Neuron (in vitro differentiated cells): ENCODE measurements around the gene CFAP20DC.
"Not testable (repeated sequence)": the region's sequence is repeated elsewhere in the genome, so short reads cannot be mapped to it uniquely, and the experiment has no call there.

Experiments
- H2AFZ ChIP-seq: one replicate; pipeline ENCODE4 v1.6.1; 2013; ENCODE audit warnings: low read depth, mild to moderate bottlenecking, inconsistent platforms, low read length, moderate library complexity
- H3K27me3 ChIP-seq: one replicate; pipeline ENCODE4 v1.6.1; 2013; ENCODE audit warnings: low read length; ENCODE audit not compliant: insufficient read depth
- H3K36me3 ChIP-seq: one replicate; pipeline ENCODE4 v1.6.1; 2013; ENCODE audit warnings: low read length; ENCODE audit not compliant: insufficient read depth
- H3K4me1 ChIP-seq: one replicate; pipeline ENCODE4 v1.6.1; 2013; ENCODE audit warnings: low read length; ENCODE audit not compliant: insufficient read depth
- H3K4me3 ChIP-seq: 2 replicates; pipeline ENCODE4 v1.5.1; 2013; ENCODE audit warnings: mild to moderate bottlenecking, low read length, moderate library complexity
- H3K9me3 ChIP-seq: one replicate; pipeline ENCODE4 v1.6.1; 2013; ENCODE audit warnings: low read length

CFAP20DC gene

GRCh38 chr3:58720526-58720925 is 329.3 kb downstream of the CFAP20DC start:
- Histone ChIP-seq H3K4me3 (no peak overlapping the region), H3K36me3 (no peaks in the 10 kb centered on the region), H3K27me3 (no peaks in the 10 kb centered on the region), H3K9me3 (no peaks in the 10 kb centered on the region), H3K4me1 (no peaks in the 10 kb centered on the region), H2AFZ (no peak overlapping the region)

- Histone ChIP-seq H3K4me1 (no peaks in the 10 kb centered on the region), H3K36me3 (no peaks in the 10 kb centered on the region), H3K27me3 (no peaks in the 10 kb centered on the region)
Observed at GRCh38 chr3:58719684-58720083, 330.1 kb downstream of the CFAP20DC start.

DNA sequence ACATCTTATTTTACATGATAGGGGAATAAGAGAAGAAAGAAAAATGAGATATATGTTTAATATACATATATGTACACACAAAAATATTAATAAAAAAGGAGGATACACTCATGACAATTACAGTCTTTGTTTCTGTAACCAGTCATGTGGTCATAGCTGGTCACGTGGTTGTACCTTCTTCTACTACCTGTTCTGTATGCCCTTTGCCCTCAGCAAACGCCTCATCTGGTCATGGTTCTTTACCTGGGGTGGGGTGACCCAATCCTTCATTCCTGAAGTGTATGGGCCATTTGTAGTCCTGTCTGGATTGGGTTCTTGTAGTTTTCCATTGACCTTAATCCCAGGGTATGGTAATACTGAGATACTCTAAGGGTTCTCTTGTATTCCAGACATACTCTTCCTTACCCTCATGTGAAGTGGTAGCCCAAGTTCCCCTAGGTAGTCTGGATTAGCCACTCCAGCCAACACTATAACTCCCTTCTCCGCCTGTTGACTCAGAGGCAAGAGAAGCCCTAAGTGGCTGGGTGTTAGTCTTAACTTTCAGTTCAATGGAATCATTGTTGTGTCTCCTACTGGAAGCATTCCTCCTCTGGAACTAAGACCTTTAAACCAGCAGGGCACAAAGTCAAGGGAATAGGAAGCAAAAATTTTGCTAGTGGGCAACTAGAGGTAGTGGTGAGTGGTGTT is 336.0 kb downstream of the CFAP20DC start:
- Histone ChIP-seq H3K27me3 (no peaks in the 10 kb centered on the region), H3K9me3 (no peaks in the 10 kb centered on the region), H3K4me1 (no peaks in the 10 kb centered on the region), H3K36me3 (no peaks in the 10 kb centered on the region), H3K4me3 (no peak overlapping the region), H2AFZ (no peak overlapping the region)

More at GRCh38 chr3:58719684-58720083, 330.1 kb downstream of the CFAP20DC start:
- Histone ChIP-seq H3K4me3 (no peak overlapping the region), H2AFZ (no peak overlapping the region), H3K9me3 (no peaks in the 10 kb centered on the region)

DNA sequence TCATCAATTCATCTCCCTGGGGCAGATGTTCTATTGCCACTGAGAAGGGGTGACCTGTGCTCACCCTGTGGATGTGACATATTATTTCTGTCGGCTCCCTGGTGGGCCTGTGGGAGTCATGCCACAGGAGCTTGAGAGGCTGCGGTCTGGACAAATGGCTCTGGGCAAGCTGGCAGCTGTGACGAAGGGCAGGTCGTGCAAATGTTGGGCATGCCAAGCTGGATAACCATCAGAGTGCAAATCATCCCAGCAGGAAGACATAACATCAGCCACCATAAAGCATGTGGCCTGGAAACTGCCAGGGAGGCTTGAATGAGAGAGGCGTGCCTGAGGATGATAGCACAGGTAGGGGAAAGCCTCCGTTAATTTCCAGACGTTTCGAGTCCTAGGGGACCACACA is 338.0 kb downstream of the CFAP20DC start:
- no peak overlapping the region for H2AFZ ChIP-seq
- H3K27me3 ChIP-seq: no peaks in the 10 kb centered on the region
- H3K4me1 ChIP-seq: no peaks in the 10 kb centered on the region

GRCh38 chr3:58708983-58709382 is 340.8 kb downstream of the CFAP20DC start:
- not testable (repeated sequence) for H3K36me3 ChIP-seq, H3K9me3 ChIP-seq, H3K4me1 ChIP-seq, H2AFZ ChIP-seq, H3K4me3 ChIP-seq, H3K27me3 ChIP-seq

More for the DNA sequence above, 338.0 kb downstream of the CFAP20DC start:
- Histone ChIP-seq H3K9me3 (no peaks in the 10 kb centered on the region), H3K36me3 (no peaks in the 10 kb centered on the region), H3K4me3 (no peak overlapping the region)

DNA sequence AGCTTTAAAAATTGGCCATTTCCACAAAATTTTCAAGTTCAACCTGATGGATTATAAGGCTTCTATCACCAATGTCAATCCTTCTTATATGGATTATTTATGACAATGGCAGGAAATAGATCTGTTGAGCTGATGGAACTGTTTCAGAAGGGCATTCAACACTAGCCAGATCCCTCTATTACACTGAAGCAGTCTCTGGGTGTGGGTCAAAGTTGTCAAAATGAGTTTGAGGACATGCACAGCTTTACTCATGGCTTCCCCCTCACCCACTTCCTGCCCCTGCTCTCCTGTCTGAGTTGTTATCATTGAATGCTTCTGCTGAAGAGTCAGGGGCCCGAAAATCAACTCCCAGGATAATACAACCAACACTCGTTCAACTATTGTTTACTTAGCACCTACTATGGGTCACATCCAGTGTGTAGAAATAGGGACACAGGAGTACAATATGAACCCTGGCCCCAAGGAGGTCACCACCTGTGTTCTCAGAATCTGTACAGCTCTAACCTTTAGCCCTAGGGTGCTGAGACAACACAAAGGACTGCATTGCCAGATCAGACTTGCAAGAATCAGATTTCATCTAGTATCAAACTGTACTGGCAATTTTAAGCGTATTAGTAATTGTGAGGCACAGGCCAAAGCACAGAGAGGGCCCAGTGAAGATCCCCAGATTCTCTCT is 341.6 kb downstream of the CFAP20DC start:
- no peaks in the 10 kb centered on the region for H3K9me3 ChIP-seq
- H3K4me3 ChIP-seq: no peak overlapping the region
- no peak overlapping the region for H2AFZ ChIP-seq
- H3K27me3 ChIP-seq: no peaks in the 10 kb centered on the region
- no peaks in the 10 kb centered on the region for H3K36me3 ChIP-seq
- H3K4me1 ChIP-seq: peaks cover 2% of the 10 kb centered on the region

DNA sequence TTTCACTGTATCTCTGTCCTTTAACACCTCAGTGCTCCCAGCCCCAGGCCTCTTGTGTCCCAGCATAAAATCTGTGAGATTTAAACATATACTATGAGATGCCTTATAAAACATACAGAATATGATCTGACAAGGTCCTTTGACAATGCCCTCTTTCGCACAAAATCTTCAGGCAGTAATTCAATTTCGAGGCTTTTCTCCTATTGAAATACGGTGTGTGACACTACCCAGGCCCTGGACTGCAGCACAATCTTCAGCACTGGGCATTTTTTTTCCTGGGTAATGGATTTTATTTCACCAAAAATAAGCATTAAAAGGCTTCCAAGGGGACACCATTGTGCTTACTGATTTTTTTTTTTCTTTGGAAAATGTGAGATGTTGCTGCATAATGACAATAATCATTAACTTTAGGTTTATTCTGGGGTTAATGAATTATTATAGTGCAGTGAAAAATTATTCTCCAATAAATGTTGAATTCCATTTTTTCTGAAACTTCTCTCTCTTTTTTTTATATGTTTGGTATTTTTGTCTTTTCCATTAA is 342.4 kb downstream of the CFAP20DC start:
- Histone ChIP-seq H3K4me3 (no peak overlapping the region), H3K9me3 (no peaks in the 10 kb centered on the region), H2AFZ (no peak overlapping the region), H3K4me1 (peaks cover 2% of the 10 kb centered on the region), H3K27me3 (no peaks in the 10 kb centered on the region), H3K36me3 (no peaks in the 10 kb centered on the region)

DNA sequence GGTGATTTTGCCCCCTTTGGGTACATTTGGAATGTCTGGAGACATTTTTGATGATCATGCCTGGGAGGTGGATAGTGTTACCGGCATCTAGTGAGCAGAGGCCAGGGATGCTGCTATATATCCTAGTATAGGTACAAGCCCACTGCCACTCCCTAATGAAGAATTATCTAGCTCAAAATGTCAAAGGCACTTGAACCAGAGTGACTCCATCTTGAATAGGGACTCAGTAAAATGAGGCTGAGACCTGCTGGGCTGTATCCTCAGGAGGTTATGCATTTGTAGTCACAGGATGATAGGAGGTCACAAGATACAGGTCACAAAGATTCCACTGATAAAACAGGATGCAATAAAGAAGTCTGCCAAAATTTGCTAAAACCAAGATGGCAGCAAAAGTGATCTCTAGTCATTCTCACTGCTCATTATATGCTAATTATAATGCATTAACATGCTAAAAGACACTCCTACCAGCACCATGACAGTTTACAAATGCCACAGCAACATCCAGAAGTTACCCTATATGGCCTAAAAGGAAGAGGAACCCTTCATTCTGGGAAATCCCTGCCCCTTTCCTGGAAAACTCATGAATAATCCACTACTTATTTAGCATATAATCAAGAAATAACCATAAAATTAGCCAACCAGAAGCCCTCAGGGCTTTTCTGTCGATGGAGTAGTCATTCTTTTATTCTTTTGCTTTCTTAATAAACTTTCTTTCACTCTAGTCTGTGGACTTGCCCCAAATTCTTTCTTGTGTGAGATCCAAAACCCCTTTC is 343.2 kb downstream of the CFAP20DC start:
- Histone ChIP-seq H3K4me3 (no peak overlapping the region), H3K27me3 (no peaks in the 10 kb centered on the region), H3K4me1 (peaks cover 2% of the 10 kb centered on the region), H2AFZ (no peak overlapping the region), H3K9me3 (no peaks in the 10 kb centered on the region), H3K36me3 (no peaks in the 10 kb centered on the region)

DNA sequence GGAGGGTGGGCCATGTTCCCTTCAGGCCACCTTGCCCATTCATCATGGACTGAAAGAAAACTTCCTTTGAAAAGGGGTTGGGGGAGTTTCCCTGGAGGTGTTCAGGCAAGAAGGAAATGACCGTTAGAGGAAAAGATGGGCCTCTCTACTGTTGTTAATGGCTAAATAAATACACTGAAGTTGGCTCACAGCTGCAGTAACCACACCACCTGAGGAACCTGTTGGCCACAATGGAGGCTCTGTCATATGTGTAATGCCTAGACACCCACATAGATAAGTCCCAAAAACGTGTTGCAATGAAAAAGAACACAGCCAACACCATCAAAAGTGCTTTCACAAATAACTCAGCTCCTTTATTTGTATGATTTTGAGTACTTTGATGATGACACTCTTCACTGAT is 345.1 kb downstream of the CFAP20DC start:
- Histone ChIP-seq H3K36me3 (no peaks in the 10 kb centered on the region), H3K4me1 (peaks cover 2% of the 10 kb centered on the region), H3K27me3 (no peaks in the 10 kb centered on the region), H3K4me3 (no peak overlapping the region), H3K9me3 (no peaks in the 10 kb centered on the region), H2AFZ (no peak overlapping the region)

DNA sequence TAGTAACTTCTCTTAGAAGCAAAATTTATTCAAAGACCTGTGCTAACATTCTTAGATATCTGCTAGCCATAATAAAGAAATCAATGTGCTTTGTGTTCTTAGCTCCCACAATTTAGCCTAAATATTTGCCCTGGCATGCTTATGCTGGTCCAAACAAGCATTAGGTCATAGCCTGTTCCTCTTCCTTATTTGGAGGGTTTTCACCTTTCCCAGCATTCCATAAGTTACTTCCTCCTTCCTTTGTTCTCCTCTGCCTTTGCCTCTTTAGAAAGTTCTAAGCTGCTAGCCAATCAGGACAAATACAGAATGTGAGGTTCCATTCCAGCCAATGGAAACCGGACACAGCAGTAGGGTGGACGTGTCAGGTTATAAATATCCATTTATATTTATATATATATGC is 345.5 kb downstream of the CFAP20DC start:
- H3K9me3 ChIP-seq, H3K27me3 ChIP-seq, H2AFZ ChIP-seq, H3K36me3 ChIP-seq, H3K4me3 ChIP-seq, H3K4me1 ChIP-seq: not testable (repeated sequence)

DNA sequence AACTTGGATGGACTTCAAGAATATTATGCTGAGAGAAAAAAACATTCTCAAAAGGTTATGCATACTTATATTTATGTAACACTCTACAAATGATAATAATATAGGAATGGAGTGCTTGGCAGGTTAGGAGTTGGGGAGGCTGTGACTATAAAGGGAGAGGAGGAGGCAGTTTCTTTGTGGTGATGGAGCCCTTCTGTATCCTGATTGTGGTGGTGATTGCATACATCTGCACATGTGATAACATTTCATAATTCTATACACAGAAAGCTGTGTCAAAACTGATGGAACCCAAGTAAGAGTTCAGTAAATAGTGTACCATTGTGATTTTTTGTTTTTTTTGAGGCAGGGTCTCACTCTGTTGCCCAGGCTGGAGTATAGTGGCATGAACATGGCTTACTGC is 351.6 kb downstream of the CFAP20DC start:
- H3K36me3 ChIP-seq: no peaks in the 10 kb centered on the region
- no peak overlapping the region for H2AFZ ChIP-seq
- H3K27me3 ChIP-seq: no peaks in the 10 kb centered on the region
- H3K4me3 ChIP-seq: no peak overlapping the region
- no peaks in the 10 kb centered on the region for H3K4me1 ChIP-seq
- no peaks in the 10 kb centered on the region for H3K9me3 ChIP-seq

DNA sequence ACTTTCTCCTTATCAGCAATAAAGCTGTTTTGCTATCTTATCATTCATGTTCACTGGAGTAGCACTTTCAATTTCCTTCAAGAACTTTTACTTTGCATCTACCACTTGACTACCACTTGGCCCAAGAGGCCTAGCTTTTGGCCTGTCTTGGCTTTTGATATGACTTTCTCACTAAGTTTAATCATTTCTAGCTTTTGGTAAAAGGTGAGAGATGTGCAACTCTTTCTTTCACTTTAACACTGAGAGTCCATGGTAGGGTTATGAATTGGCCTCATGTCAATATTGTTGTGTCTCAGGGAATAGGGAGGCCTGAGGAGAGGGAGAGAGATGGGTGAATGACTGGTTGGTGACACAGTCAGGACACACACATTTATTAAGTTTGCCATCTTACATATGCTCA is 352.3 kb downstream of the CFAP20DC start:
- H2AFZ ChIP-seq: no peak overlapping the region
- no peaks in the 10 kb centered on the region for H3K27me3 ChIP-seq
- H3K36me3 ChIP-seq: no peaks in the 10 kb centered on the region
- H3K4me3 ChIP-seq: no peak overlapping the region
- H3K9me3 ChIP-seq: no peaks in the 10 kb centered on the region
- H3K4me1 ChIP-seq: no peaks in the 10 kb centered on the region

DNA sequence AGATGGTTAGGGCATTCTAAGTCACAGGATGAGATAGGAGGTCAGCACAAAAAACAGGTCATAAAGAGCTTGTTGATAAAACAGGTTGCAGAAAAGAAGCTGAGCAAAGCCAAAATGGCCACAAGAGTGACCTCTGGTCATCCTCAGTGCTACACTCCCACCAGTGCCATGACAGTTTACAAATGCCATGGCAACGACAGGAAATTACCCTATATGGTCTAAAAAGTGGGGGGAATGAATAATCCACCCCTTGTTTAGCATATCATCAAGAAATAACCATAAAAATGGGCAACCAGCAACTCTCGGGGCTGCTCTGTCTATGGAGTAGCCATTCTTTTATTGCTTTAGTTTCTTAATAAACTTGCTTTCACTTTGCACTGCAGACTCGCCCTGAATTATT is 353.0 kb downstream of the CFAP20DC start:
- not testable (repeated sequence) for H2AFZ ChIP-seq, H3K36me3 ChIP-seq, H3K9me3 ChIP-seq, H3K27me3 ChIP-seq, H3K4me3 ChIP-seq, H3K4me1 ChIP-seq
